GM21619 (cell line): ENCODE data around the gene CGREF1.
"Not testable (repeated sequence)": the region's sequence is repeated elsewhere in the genome, so short reads cannot be mapped to it uniquely, and the experiment has no call there.

ENCODE experiments used
- ATAC-seq: cut with Tn5 transposase; IDR thresholded peaks from one replicate; pipeline ENCODE4 v1.9.1; 2021; ENCODE audit not compliant: unreplicated experiment

The CGREF1 gene

GRCh38 chr2:27088634-27089033 is 30.3 kb downstream of the CGREF1 start:
- no peak for ATAC-seq

- ATAC-seq = no peak
Measured at GRCh38 chr2:27087823-27088410, 31.0 kb downstream of the CGREF1 start.

GRCh38 chr2:27086724-27087593 is 32.0 kb downstream of the CGREF1 start, which contains the start of gene KHK:
Gene KHK (plus strand): TSS chr2:27086772. CDS start chr2:27087260, 488 bp downstream.
- peak; percentile 2 for ATAC-seq

GRCh38 chr2:27086090-27086723 is 32.7 kb downstream of the CGREF1 start:
- peak; percentile 64 for ATAC-seq

GRCh38 chr2:27085673-27086089 is 33.2 kb downstream of the CGREF1 start:
- peak; percentile 8 for ATAC-seq

- no peak for ATAC-seq
Measured at GRCh38 chr2:27085062-27085672, 33.8 kb downstream of the CGREF1 start.

- no peak for ATAC-seq
Measured at GRCh38 chr2:27084297-27085061, 34.4 kb downstream of the CGREF1 start.

- ATAC-seq = no peak
Measured at GRCh38 chr2:27083410-27084296, 35.3 kb downstream of the CGREF1 start.

GRCh38 chr2:27082773-27083409 is 36.0 kb downstream of the CGREF1 start:
- no peak for ATAC-seq

- no peak for ATAC-seq
Measured at GRCh38 chr2:27081984-27082772, 36.8 kb downstream of the CGREF1 start.

GRCh38 chr2:27080603-27080936 is 38.4 kb downstream of the CGREF1 start:
- ATAC-seq = no peak

- ATAC-seq = no peak
Measured at GRCh38 chr2:27080140-27080469, 38.8 kb downstream of the CGREF1 start.

GRCh38 chr2:27079233-27080139 is 39.4 kb downstream of the CGREF1 start:
- no peak for ATAC-seq

- ATAC-seq = no peak
Measured at GRCh38 chr2:27078267-27079194, 40.4 kb downstream of the CGREF1 start, which contains the start of gene EMILIN1. Gene EMILIN1 (plus strand): TSS chr2:27078615. CDS start chr2:27079066, 451 bp downstream.

GRCh38 chr2:27077231-27077630 is 41.7 kb downstream of the CGREF1 start:
- no peak for ATAC-seq

GRCh38 chr2:27076323-27076722 is 42.6 kb downstream of the CGREF1 start:
- no peak for ATAC-seq

- not testable (repeated sequence) for ATAC-seq
Measured at GRCh38 chr2:27075566-27075871, 43.4 kb downstream of the CGREF1 start.
